ENCODE measurements around the gene LARGE1.

The LARGE1 gene

DNA sequence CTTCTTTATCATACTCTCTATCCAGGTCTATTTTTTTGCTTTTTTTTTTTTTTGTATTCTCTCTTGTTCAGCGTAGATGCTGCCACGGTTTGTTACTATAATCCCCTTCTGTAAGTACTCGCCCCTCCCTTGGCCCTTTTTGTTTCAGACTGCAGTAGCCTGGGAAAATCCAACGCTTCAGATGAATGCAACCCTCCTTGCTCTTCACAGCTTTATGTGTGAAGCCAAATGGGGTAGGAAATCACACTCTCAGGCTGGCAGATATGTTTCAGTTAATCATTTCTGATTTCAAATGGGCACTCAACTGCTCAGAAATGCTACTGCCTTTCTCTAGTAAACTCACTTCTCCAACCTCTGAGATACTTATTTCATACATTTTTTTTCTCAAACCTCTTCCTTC, 149.1 kb downstream of the LARGE1 start:
- DNase-seq, result no peak

DNA sequence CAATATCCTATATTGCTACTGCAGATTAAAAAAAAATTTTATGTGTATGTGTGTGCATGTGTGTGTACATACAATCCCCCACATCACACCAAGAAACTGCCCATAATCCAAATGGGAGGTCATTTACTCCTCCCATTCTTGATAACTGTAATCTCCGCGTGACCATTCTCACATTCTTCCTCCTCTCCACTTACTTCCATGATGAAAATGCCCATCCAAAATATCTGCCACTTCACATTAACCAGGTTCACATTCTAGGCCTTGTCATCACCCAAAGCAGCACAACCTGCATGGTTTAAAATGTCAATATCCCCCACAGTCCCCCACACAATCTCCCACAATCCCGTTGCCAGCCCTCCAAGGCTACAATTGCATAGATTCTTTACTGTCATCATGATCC, 149.6 kb downstream of the LARGE1 start:
- no peak for DNase-seq

DNA sequence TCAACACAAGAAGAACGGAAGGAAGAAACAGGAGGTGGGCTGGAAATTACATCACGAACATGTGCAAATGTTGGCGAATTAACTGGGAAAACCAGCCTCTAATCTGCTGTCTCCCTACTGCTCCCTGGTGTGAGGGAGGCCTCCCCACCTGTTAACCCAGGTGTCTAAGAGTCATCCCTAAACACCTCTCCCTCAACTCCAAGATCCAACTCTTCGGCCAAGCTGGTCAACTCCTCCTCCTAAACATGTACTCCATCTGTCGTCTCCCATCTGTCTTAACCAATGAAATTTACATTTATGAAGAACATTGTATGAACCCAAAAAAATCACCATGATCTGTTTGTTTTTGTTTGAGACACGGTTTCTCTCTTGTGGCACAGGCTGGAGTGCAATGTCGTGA, 154.2 kb downstream of the LARGE1 start:
- no peak for DNase-seq

DNA sequence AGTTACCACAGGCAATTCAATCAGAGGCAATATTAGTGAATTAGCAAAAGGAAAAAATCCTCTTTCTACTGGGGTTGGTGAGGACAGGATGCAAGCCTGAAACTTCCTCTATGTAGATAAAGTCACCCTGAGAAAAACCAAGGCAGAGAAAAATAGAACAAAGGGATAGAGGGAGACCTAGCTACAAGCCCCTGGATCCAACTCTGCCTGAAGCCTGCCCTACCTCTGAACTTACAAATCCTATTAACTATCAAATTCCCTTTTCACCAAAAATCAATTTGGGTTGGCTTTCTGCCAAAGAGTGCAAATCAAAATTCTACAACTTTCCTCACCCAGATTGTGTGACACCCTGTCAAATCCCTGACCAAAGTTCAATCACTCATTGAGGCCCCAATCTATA, 161.3 kb downstream of the LARGE1 start:
- no peak for DNase-seq

DNA sequence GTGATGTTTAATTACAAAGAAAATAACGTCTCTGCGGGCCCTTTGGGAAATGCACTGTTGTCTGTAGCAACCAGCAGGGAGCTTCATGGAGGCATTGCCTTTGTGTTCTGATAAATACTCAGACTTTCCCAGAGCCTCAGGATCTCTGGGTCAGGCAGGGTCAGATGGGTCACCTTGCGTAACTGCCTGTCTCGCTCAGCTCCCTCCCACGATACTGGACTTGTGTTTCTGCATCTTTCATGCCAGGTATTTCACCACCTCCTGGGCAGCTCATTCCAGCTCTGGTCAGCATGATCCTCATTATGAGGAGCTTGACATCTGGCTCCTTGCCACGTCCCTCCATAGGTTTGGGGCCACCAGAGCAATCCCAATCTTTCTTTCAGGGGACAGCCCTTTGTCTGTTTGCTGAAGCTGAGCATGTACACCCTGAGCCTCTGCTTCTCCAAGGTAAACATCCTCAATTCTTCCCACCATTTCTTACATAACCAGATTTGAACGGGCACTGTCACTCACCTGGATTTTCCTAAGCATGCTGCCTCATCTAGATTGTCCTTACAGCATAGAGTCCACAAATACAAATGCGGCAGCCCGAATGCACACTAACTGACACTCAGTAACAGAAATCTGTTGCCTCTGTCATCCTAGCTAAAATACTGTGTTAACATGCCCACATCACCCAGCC, 162.3 kb downstream of the LARGE1 start:
- no peak for DNase-seq

DNA sequence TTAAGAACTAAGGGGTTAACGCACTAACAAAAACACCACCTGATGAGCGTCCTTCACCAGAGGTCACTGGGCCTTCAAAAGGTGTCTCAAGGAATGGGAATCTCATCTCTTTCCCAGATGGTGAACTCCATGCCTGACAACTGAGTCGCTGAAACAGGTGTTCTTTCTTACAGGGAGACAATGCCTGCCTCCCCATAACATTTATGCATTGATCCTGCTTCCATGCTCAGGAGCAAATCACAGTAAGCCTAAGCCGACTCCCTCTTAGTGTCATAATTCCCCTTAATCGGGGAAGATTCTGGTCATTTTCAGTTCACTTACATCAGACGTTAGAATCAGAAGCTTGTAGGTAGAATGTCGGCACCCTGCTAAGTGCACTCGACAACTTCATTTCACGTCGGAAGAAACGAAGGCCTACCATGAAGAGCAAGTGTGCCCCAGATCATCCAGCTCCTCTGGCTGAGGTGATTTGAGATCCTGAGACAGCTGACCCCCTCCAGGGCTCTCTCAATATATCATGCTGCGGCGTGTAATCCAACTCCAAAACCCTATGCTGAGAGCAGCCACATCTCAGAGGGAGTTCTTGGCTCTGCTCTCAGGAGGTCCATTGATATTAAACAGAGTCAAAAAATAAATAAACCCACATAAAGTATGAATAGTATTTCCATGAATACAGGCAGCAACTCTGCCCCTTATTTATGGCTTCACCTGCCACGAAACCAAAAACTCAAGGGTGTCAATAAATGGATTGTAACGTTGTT, 163.1 kb downstream of the LARGE1 start:
- no peak for DNase-seq

DNA sequence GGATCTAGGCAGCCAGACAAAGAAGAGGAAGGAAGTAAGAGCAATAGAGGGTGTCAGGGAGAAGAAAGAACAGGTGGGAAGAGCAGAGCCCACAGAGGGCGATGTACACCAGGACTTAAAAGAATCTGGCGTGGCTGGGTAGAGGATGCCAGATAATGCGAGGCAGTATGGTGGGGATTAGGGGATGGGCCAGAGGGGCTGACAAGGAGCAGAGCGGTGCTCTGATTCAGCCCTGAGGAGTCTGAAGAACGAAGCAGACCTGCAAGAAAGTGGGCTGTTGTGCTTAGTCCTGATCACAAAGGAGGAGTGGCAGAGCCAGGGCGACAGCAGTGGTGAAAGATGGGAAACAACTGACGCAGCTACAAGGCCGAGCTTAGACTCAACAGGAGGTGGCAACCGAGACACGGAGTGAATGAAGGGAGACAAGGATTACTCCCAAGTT, 163.7 kb downstream of the LARGE1 start:
- no peak for DNase-seq

DNA sequence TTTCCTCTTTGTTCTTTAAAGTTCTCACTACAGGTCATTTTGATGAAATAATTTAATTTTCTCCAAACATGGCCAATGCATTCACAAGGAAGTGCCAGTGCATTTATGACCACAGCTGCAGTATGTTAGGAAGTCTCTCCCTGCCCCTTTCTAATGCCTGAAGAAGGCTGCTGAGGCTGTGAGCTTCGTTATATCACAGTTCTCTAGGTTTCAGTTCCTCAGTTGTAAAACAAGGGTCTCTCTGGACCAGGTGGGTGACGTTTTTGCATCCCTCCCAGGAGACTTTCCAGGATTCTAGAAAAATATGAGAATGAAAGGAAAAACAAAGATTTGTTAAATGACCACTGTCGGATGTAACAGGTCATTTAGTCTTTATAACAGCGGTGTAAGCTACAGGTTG, 171.6 kb downstream of the LARGE1 start:
- DNase-seq, result no peak

DNA sequence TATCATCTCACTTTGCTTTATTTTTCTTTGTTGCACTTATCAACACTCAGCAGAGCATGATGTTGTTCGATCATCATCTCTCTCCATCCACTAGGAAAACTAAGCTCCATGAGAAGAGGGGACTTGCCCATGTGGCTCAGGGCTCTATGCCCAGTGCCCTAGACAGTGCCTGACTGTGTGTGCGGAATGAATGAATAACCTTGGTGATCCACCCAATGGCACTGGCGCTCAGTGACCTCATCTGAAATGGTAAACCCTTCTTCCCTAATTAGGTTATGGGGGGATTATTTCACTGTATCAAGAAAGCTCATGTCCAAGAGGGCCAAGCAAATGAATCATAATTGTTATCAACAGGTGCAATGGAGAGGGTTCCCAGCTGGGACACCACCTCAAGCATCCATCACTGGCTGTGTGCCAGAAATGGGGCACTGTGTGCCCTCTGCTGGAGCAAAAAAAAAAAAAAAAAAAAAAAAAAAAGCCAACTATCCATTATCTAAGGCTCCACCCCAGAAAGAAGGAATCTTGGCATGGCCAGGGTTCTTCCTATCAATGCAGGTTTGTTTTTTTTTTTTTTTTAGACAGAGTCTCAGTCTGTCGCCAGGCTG, 172.6 kb downstream of the LARGE1 start:
- no peak for DNase-seq

DNA sequence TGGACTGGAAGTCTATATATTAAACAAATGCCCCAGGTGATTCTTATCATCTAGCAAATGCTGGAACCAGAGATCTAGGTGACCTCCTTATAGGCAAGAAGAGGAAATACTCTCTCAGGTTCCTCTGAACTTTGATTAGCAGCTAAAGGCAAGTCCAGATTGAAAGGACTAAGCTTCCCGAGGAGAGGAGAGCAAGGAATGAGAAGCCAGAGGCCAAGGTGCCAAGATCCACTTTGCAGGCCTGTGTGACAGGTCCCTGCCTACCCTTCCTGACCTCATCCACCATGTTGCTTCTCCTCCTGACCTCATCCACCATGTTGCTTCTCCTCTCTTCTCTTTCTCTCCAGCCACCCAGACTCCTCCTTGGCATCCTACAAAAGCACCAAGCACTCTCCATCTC, 173.2 kb downstream of the LARGE1 start:
- no peak for DNase-seq

DNA sequence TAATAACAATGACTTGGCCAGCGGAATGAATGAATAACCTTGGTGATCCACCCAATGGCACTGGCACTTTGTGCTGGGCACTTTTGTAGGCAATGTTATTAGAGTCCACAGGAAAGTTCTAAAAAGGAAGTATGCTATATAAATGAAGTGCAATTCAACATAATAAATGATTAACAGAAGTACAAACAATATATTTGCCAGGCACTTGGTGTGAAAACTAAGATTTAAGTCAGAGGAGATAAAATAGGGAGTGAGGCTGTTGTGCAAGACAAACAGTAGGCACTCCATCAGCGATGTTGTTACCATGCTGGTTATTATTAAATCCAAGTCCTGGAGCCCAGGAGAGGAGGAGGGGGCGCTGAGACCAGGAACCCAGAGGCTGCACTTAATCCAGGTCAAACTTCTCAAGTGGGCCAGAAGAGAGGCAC, 173.8 kb downstream of the LARGE1 start:
- DNase-seq, result no peak

DNA sequence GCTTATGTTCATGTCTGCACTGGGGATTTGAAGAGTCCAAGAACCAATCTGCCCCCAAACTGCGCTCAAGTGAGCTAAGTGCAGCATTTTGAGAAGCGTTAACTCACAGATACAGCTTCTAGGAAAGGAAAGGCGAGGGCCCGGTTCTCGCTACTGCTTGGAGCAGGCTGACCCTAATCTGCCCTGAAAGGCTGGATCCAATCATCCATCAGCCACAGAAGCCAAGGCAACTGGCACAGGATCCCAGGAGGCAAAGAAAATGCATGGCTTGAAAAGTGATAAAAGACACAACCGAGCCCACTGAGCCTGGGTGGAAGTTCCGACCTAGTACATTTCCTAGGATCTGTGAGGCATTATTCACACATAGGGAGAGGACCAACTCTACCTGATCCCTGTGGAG, 174.8 kb downstream of the LARGE1 start:
- no peak for DNase-seq

DNA sequence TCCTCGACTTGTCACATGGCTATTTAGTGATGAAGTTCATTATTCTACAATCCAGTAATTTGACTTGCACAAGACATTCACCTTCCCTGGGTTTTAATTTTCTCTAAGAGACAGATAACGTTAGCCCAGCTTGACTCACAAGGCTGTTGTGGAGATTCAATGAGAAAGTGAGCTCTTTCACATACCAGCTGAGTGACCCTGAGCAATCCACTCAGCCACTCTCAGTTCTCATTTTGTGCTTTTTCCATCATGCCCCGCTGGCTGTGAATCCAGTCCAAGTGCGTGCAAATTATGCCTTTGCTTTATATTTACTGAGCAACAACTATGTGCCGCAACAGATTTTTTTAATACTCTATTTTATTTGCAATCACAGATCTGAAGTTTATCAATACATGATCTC, 176.5 kb downstream of the LARGE1 start:
- DNase-seq, result no peak

DNA sequence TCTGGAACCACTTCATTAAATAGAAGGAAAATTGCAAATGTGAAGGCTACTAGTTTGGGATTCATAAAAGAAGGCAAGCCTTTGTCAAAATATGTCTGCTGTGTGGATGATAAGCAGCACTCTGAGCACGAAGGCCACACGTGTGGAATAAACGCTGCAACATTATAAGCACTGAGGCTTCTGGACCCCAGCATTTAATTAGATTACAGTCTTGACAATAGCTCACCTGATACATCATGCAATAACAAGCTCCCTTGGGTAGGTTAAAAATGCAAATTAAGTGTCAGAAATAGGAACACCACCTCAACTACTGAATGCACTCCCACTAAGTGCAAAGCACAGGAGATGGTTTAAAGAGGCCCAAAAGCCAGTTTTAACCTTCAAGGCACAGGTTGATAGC, 179.3 kb downstream of the LARGE1 start:
- DNase-seq, result no peak

DNA sequence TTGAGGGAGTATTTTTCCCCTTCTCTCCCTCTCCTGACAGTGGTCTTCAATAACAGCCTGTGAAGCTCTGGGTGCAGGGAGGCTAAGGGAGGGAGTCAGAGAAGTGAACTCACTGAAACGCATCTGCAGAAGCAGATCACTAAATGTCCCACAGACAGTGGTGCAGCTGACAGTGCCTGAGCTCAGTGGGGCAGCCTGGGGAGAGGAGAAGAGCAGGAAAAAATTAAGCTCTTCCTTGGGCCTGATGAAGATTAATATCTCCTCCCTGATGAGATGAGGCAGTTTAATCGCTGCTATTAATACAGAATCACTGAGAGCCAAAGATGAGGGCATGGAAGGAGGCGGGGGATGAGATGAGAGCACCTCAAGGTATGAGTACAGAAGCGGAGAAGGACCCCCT, 180.8 kb downstream of the LARGE1 start:
- no peak for DNase-seq

DNA sequence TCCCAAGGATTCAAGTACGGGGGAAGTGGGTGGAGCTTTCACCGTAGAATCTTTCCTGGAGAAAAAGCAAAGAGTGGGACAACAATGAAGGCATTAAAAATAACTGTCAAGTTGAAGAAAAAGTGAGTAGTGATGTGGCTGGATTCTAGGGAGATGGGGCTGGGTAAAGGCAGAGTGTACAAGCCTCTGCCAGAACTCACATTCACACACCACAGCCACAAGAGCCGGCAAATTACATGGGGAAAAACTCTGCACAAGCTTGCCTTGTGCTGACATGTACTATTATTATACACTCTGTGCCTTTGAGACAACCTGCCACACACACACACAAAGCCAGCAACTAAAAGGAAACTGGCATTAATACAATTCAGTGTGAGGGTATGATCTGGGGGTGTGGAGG, 182.6 kb downstream of the LARGE1 start:
- DNase-seq, result no peak

DNA sequence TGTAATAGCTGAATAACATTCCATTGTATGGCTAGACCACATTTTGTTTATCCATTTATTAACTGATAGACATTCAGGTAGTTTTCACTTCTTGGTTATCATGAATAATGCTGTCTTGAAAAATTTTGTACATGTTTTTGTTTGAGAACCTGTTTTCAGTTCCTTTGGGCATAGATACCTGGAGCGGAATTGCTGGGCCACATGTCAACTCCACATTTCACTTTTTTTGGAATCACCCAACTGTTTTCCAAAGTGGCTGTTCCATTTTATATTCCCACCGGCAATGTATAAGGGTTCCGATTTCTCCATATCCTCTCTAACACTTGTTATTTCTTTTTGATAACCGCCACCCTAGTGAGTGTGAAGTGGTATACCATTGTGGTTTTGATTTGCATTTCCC, 184.3 kb downstream of the LARGE1 start:
- no peak for DNase-seq

DNA sequence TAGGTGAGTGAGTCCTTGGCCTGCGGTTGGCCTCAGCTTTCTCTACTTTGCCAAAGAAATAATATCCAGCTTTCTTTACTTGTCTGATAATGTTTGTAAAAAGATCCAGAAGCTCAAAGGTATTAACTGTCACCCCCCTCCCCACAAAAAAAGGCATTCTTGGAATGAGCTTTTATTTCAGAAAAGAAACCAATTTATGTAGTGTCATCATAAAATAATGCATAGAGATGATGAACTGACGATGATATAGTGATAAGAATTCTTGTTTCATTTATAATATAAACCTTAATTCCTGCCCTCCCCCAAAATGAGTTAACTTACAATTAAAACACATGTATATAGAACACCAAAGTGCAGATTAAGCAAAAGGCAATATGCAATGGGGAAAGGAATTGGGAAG, 191.4 kb downstream of the LARGE1 start:
- no peak for DNase-seq

DNA sequence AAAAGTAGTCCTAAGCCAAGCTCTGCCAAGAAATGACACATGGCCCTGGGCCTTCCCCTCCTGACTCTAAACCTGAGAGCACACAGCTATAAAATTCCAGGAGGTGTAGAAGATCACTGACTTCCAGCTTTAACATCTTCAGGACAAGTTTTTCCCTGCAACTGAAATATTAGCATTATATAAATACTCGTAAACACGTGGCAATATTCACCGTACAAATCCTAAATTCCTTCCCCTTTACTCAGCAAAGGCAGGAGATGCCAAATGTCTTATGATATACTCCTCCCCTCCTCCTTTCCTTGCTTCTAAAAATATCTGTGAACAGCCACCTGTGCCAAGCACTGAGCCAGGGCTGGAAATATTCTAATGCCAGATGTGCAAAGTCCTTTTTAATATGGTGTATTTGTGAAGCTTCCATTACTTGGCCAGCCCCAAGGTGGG, 194.0 kb downstream of the LARGE1 start:
- DNase-seq, result no peak

DNA sequence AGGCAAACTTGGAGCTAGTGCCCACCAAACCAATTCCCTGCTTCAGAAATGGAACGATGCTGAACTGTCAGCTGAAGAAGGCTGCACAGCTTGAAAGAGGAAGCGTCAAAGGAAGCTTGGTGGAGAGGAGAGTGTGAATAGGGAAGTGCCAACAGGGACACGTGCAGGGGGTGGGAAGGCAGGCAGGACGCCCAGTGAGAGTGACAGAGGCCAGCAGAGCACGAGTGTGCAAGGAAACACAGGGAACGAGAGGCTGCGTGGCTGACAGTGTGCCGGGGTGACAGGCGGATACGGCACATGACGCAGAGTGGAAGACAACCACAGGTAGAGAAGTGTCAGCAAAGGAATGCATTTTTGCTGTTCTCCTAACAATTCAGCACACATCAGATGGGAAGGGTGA, 196.4 kb downstream of the LARGE1 start:
- no peak for DNase-seq

DNA sequence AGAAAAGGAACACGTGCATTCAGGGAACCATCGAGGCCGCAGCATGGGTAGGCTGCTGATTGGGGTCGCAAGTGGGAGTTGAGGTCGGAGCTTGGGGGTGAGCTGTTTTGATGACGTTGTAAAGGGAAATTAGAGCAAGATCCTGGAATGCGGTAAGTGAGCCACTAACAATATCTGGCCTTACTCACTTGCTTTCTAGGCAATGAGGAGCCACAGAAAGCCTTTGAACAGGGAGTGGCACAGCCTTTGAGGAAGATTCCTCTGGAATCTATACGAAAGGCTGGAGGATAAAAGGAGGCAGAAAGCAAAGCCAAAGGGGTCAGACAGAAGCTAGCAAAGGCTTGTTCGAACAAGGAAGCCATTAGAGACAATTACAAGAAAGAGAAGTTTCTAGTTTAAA, 197.5 kb downstream of the LARGE1 start:
- DNase-seq, result no peak

DNA sequence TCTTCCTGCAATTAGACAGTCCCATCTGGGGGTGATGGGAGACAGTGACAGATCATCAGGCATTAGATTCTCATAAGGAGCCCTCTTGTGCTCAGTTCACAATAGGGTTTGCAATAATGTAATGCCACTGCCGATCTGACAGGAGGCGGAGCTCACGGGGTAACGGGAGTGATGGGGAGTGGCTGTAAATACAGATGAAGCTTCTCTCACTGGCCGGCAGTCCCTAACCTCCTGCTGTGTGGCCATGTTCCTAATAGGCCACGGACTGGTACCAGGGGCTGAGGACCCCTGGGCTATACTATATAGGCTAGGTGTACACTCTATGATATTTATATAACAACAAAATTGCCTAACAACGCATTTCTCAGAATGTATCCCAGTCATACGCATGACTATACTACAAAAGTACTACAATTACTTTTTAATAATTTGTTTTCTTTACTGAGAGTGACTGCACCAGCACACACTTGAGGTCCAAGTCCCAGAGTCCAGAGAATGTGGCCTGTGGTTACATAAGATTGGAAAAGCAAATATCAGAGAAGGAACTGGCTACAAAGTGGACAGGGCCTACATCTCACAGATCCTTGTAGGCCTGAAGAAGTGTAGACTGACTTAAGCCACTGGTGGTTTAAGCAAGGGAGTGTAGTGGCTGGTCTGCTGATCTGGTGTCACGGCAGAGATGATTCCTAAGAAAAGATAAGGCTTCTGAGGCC, 200.0 kb downstream of the LARGE1 start:
- DNase-seq, result no peak

DNA sequence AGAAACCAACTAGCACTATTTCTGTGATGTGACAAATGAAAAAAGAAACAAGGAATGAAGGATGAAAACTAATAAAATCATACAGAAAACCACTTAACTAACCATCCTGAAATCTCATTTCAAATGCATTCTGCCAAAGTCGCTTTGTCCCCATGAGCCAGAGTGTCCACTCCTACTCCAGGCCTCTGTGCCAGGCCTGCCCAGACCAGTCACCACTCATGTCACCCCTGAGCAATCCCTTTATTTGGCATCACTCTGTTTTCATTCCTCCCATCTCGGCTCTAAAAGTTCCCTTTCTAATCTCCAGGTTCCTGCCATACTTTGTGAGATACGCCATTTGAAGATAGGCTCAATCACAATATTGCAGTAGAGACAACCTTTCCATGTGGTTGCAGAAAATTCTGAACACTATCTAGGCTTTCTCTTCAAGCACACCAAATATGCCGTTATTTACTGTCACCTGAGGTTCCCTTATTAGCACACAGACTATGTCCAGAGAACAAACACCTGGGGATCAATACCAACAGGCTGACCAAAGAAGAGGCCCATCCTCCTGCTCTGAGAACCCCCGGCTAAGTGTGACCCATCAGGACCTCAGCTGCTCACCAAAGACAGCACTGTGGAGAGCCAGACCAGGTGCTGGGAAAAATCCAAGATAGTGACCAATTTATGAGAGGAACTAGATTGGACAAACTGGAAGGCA, 202.4 kb downstream of the LARGE1 start:
- DNase-seq, result no peak

Measured in activated CD4-positive, alpha-beta T cell treated with anti-CD3 and anti-CD28 coated beads, Interleukin-2, amount 50 U/mL, for 48 hours (primary cell).